ENCODE data around the gene SLC25A33. TPM values are rescaled to one million over a fixed set of nuclear protein-coding genes. Genes with fewer than 3 reads are reported as not detected.
A peak's percentile ranks its signal among the peaks of the same experiment; 100 is the strongest.

Gene SLC25A33
- total and polyA plus RNA-seq, 9 donors = 1.3 to 2.6 (median 1.9) TPM

DNA sequence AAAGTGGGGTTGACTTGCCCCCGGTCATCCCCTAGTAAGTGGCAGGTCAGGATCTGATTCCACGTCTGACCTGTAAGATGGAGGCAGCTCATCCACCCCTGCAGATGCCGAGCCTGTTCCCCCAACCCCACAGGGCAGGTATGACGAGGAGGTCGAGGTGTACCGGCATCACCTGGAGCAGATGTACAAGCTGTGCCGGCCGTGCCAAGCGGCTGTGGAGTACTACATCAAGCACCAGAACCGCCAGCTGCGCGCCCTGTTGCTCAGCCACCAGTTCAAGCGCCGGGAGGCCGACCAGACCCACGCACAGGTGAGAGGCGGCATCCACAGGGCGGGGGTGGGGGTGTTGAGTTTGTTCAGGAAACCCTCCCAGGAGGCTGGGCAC lies 59.0 kb downstream of the SLC25A33 start:
- 92% methylated on average over 10 of the region's 18 CpGs for WGBS (ENCODE audit: insufficient coverage)
- DNase-seq = no peak
- H3K4me3 ChIP-seq (ENCODE audit: low read length) = no peak overlapping the region
- H3K9me3 ChIP-seq (replicated peaks; ENCODE audit: control insufficient read depth, low read depth, low read length) = no peaks in the 10 kb centered on the region
- H3K36me3 ChIP-seq (ENCODE audit: control insufficient read depth, insufficient read depth, low read length) = peaks cover 56% of the 10 kb centered on the region
- peaks cover 45% of the 10 kb centered on the region for H3K4me1 ChIP-seq (ENCODE audit: control insufficient read depth, insufficient read depth, low read length)
- H3K27ac ChIP-seq (ENCODE audit: low read length) = no peak overlapping the region
- H3K27me3 ChIP-seq (ENCODE audit: control insufficient read depth, insufficient read depth, low read length) = no peaks in the 10 kb centered on the region

- Histone ChIP-seq H3K4me3 (ENCODE audit: low read length) (no peak overlapping the region), H3K36me3 (ENCODE audit: control insufficient read depth, insufficient read depth, low read length) (peaks cover 69% of the 10 kb centered on the region), H3K27me3 (ENCODE audit: control insufficient read depth, insufficient read depth, low read length) (no peaks in the 10 kb centered on the region), H3K4me1 (ENCODE audit: control insufficient read depth, insufficient read depth, low read length) (peaks cover 43% of the 10 kb centered on the region), H3K9me3 (replicated peaks; ENCODE audit: control insufficient read depth, low read depth, low read length) (no peaks in the 10 kb centered on the region), H3K27ac (ENCODE audit: low read length) (no peak overlapping the region)
- DNase-seq = no peak
- 97% methylated on average over 5 of the region's 10 CpGs for WGBS (ENCODE audit: insufficient coverage)
Observed at GRCh38 chr1:9599741-9600140, 60.5 kb downstream of the SLC25A33 start.

GRCh38 chr1:9600861-9601834 lies 61.9 kb downstream of the SLC25A33 start:
- DNase-seq = no peak
- WGBS (ENCODE audit: insufficient coverage) = 93% methylated on average over 36 of the region's 39 CpGs
- peaks cover 78% of the 10 kb centered on the region for H3K36me3 ChIP-seq (ENCODE audit: control insufficient read depth, insufficient read depth, low read length)

GRCh38 chr1:9601942-9602793 lies 62.9 kb downstream of the SLC25A33 start:
- Histone ChIP-seq H3K4me3 (ENCODE audit: low read length) (no peak overlapping the region), H3K36me3 (ENCODE audit: control insufficient read depth, insufficient read depth, low read length) (peaks cover 86% of the 10 kb centered on the region), H3K27me3 (ENCODE audit: control insufficient read depth, insufficient read depth, low read length) (no peaks in the 10 kb centered on the region), H3K9me3 (replicated peaks; ENCODE audit: control insufficient read depth, low read depth, low read length) (no peaks in the 10 kb centered on the region), H3K27ac (ENCODE audit: low read length) (no peak overlapping the region), H3K4me1 (ENCODE audit: control insufficient read depth, insufficient read depth, low read length) (peaks cover 24% of the 10 kb centered on the region)
- no peak for DNase-seq
- WGBS (ENCODE audit: insufficient coverage) = 93% methylated on average over 25 of the region's 26 CpGs

More at GRCh38 chr1:9600861-9601834, 61.9 kb downstream of the SLC25A33 start:
- H3K4me1 ChIP-seq (ENCODE audit: control insufficient read depth, insufficient read depth, low read length) = peaks cover 35% of the 10 kb centered on the region
- no peaks in the 10 kb centered on the region for H3K9me3 ChIP-seq (replicated peaks; ENCODE audit: control insufficient read depth, low read depth, low read length)
- H3K27ac ChIP-seq (ENCODE audit: low read length) = no peak overlapping the region
- no peak overlapping the region for H3K4me3 ChIP-seq (ENCODE audit: low read length)
- H3K27me3 ChIP-seq (ENCODE audit: control insufficient read depth, insufficient read depth, low read length) = no peaks in the 10 kb centered on the region

GRCh38 chr1:9602794-9603167 lies 63.5 kb downstream of the SLC25A33 start:
- H3K27me3 ChIP-seq (ENCODE audit: control insufficient read depth, insufficient read depth, low read length) = no peaks in the 10 kb centered on the region
- 85% methylated on average over 9 of the region's 9 CpGs for WGBS (ENCODE audit: insufficient coverage)

GRCh38 chr1:9603307-9603706 lies 64.0 kb downstream of the SLC25A33 start:
- H3K4me1 ChIP-seq (ENCODE audit: control insufficient read depth, insufficient read depth, low read length) = peaks cover 18% of the 10 kb centered on the region

More at GRCh38 chr1:9602794-9603167, 63.5 kb downstream of the SLC25A33 start:
- peaks cover 18% of the 10 kb centered on the region for H3K4me1 ChIP-seq (ENCODE audit: control insufficient read depth, insufficient read depth, low read length)
- H3K27ac ChIP-seq (ENCODE audit: low read length) = no peak overlapping the region
- peaks cover 86% of the 10 kb centered on the region for H3K36me3 ChIP-seq (ENCODE audit: control insufficient read depth, insufficient read depth, low read length)
- DNase-seq = no peak
- H3K9me3 ChIP-seq (replicated peaks; ENCODE audit: control insufficient read depth, low read depth, low read length) = no peaks in the 10 kb centered on the region
- no peak overlapping the region for H3K4me3 ChIP-seq (ENCODE audit: low read length)

GRCh38 chr1:9603766-9604753 lies 64.8 kb downstream of the SLC25A33 start:
- no peak for DNase-seq
- WGBS (ENCODE audit: insufficient coverage) = 86% methylated on average over 32 of the region's 42 CpGs
- Histone ChIP-seq H3K27me3 (ENCODE audit: control insufficient read depth, insufficient read depth, low read length) (no peaks in the 10 kb centered on the region), H3K27ac (ENCODE audit: low read length) (peak overlapping the region; percentile 47), H3K4me1 (ENCODE audit: control insufficient read depth, insufficient read depth, low read length) (peaks cover 18% of the 10 kb centered on the region), H3K4me3 (ENCODE audit: low read length) (no peak overlapping the region), H3K9me3 (replicated peaks; ENCODE audit: control insufficient read depth, low read depth, low read length) (no peaks in the 10 kb centered on the region), H3K36me3 (ENCODE audit: control insufficient read depth, insufficient read depth, low read length) (peaks cover 84% of the 10 kb centered on the region)

More at GRCh38 chr1:9603307-9603706, 64.0 kb downstream of the SLC25A33 start:
- no peak for DNase-seq
- no peaks in the 10 kb centered on the region for H3K9me3 ChIP-seq (replicated peaks; ENCODE audit: control insufficient read depth, low read depth, low read length)
- no peaks in the 10 kb centered on the region for H3K27me3 ChIP-seq (ENCODE audit: control insufficient read depth, insufficient read depth, low read length)
- H3K4me3 ChIP-seq (ENCODE audit: low read length) = no peak overlapping the region
- peaks cover 86% of the 10 kb centered on the region for H3K36me3 ChIP-seq (ENCODE audit: control insufficient read depth, insufficient read depth, low read length)
- H3K27ac ChIP-seq (ENCODE audit: low read length) = no peak overlapping the region
- WGBS (ENCODE audit: insufficient coverage) = 87% methylated on average over 9 of the region's 14 CpGs

GRCh38 chr1:9604836-9605235 lies 65.6 kb downstream of the SLC25A33 start:
- 90% methylated on average over 4 of the region's 15 CpGs for WGBS (ENCODE audit: insufficient coverage)
- Histone ChIP-seq H3K27me3 (ENCODE audit: control insufficient read depth, insufficient read depth, low read length) (no peaks in the 10 kb centered on the region), H3K4me1 (ENCODE audit: control insufficient read depth, insufficient read depth, low read length) (peaks cover 18% of the 10 kb centered on the region), H3K4me3 (ENCODE audit: low read length) (no peak overlapping the region), H3K27ac (ENCODE audit: low read length) (peak overlapping the region; percentile 47), H3K36me3 (ENCODE audit: control insufficient read depth, insufficient read depth, low read length) (peaks cover 87% of the 10 kb centered on the region), H3K9me3 (replicated peaks; ENCODE audit: control insufficient read depth, low read depth, low read length) (no peaks in the 10 kb centered on the region)
- DNase-seq = no peak

- Histone ChIP-seq H3K4me3 (ENCODE audit: low read length) (no peak overlapping the region), H3K4me1 (ENCODE audit: control insufficient read depth, insufficient read depth, low read length) (peaks cover 18% of the 10 kb centered on the region), H3K27me3 (ENCODE audit: control insufficient read depth, insufficient read depth, low read length) (no peaks in the 10 kb centered on the region), H3K36me3 (ENCODE audit: control insufficient read depth, insufficient read depth, low read length) (peaks cover 91% of the 10 kb centered on the region), H3K27ac (ENCODE audit: low read length) (no peak overlapping the region), H3K9me3 (replicated peaks; ENCODE audit: control insufficient read depth, low read depth, low read length) (no peaks in the 10 kb centered on the region)
- 97% methylated on average over 8 of the region's 14 CpGs for WGBS (ENCODE audit: insufficient coverage)
- DNase-seq = no peak
Observed at GRCh38 chr1:9605946-9606455, 66.7 kb downstream of the SLC25A33 start.
